ENCODE data around the gene KCNQ1.

GRCh38 chr11:2666401-2666741, 221.6 kb downstream of the KCNQ1 start:
- TF ChIP-seq CTCF (IDR thresholded peaks at IDR 0.05; ENCODE audit: borderline replicate concordance, extremely low read depth, low read length, poor library complexity, severe bottlenecking) (no peak), EZH2 (IDR thresholded peaks at IDR 0.05; ENCODE audit: borderline replicate concordance, low read depth, low read length, severe bottlenecking) (no peak)
